Ovary (tissue), 9 donors: Measurements from ENCODE around the gene CDKAL1. TPM values are rescaled to one million over a fixed set of nuclear protein-coding genes. Genes with fewer than 3 reads are reported as not detected.
"Not testable (repeated sequence)": the region's sequence is repeated elsewhere in the genome, so short reads cannot be mapped to it uniquely, and the experiment has no call there.

ENCODE experiments used
- DNase-seq, 5 donors: peaks; one replicate each; pipeline ENCODE4 v3.0.0-alpha.2; 2019 to 2020
- H3K27ac ChIP-seq, 2 donors: fragments of 200-600 bp; one replicate each; pipeline versions ENCODE4 v1.5.1 to v1.8.0; 2019 to 2022
- H3K27me3 ChIP-seq: fragments of 200-600 bp; one replicate; pipeline ENCODE4 v1.8.0; 2022
- H3K36me3 ChIP-seq: fragments of 200-600 bp; sonication (generic); one replicate; pipeline ENCODE4 v1.5.1; 2019
- H3K4me1 ChIP-seq: one replicate; pipeline ENCODE4 v1.8.1; 2013; ENCODE audit warnings: mild to moderate bottlenecking, moderate library complexity; ENCODE audit not compliant: insufficient read depth
- H3K4me3 ChIP-seq: fragments of 200-600 bp; sonication (generic); one replicate; pipeline ENCODE4 v1.5.1; 2017
- H3K9me3 ChIP-seq, 2 donors: fragments of 200-600 bp in 1 of 2; sonication (generic) in 1 of 2; one replicate each; pipeline versions ENCODE4 v1.5.1 to v1.8.1; 2013 to 2019; ENCODE audit warnings: mild to moderate bottlenecking in 1 of 2, moderate library complexity in 1 of 2
- CTCF ChIP-seq, 3 donors: fragments of 450-650 bp in 2 of 3; fragments of 200-600 bp in 1 of 3; IDR thresholded peaks; one replicate each; pipeline versions ENCODE4 v1.5.1 to v1.8.0; 2016 to 2022; ENCODE audit warnings: antibody characterized with exemption in 3 of 3, mild to moderate bottlenecking in 1 of 3
- EP300 ChIP-seq: sonication (generic); formaldehyde crosslinking; IDR thresholded peaks from one replicate; pipeline ENCODE4 v1.6.1; 2017; ENCODE audit warnings: antibody characterized with exemption
- POLR2A ChIP-seq: fragments of 450-650 bp; IDR thresholded peaks from one replicate; pipeline ENCODE4 v1.6.1; 2017; ENCODE audit warnings: antibody characterized with exemption, mild to moderate bottlenecking, moderate library complexity
- WGBS, 3 donors: extraction: QIAGEN DNeasy Blood & Tissue Kit in 1 of 3; methylation state at CpG; one replicate each; pipeline versions ENCODE4 v1.1.5 to v1.1.7; 2013 to 2017; 5-methylcytosine and 5-hydroxymethylcytosine counted together
- intact Hi-C, 4 donors: fragments of 100-400 bp; cut with DNase I; formaldehyde crosslinking; loops; one replicate each; pipeline versions ENCODE4 v1.11.0 to v1.15.1; 2022 to 2023
- polyA plus RNA-seq, 2 donors: library from polyadenylated mRNA; stranded (reverse); fragments of 200-250 nt in 1 of 2; fragments of 350-450 nt in 1 of 2; fragmentation: Illumina TruSeq in 1 of 2; extraction: RNeasy Lipid Tissue Mini Kit (QIAGEN cat#74804) in 1 of 2; gene quantifications; one replicate each; pipeline ENCODE4 v1.2.3, GENCODE V29; 2013 to 2014
- total RNA-seq, 7 donors: library from RNA; depleted of rRNA in 2 of 7; stranded (reverse); fragments of >200 nt in 2 of 7; fragmentation: NEBNext Ultra II Directional in 3 of 7; extraction: Animal tissue kit (Norgen Biotek cat#: 25700) in 3 of 7; gene quantifications; one replicate each; pipeline versions ENCODE4 v1.1.0 to v1.2.4, GENCODE V29; 2016 to 2023
- donor health status: DM: no; HTN: no; CAD: no; lungs with moderate emphysema.
- donor health status: DM: no; HTN: no; CAD: no.
- donor health status: Bipolar disorder and iron deficiency.
- donor health status: DM: yes; HTN: yes; CAD: no.
- donor health status: DM: no; HTN: no; CAD: no.
- donor health status: DM: yes; HTN: yes; CAD: no.

CDKAL1 gene
- total and polyA plus RNA-seq, 9 donors: 6.8 to 21.3 (median 18.9) TPM

DNA sequence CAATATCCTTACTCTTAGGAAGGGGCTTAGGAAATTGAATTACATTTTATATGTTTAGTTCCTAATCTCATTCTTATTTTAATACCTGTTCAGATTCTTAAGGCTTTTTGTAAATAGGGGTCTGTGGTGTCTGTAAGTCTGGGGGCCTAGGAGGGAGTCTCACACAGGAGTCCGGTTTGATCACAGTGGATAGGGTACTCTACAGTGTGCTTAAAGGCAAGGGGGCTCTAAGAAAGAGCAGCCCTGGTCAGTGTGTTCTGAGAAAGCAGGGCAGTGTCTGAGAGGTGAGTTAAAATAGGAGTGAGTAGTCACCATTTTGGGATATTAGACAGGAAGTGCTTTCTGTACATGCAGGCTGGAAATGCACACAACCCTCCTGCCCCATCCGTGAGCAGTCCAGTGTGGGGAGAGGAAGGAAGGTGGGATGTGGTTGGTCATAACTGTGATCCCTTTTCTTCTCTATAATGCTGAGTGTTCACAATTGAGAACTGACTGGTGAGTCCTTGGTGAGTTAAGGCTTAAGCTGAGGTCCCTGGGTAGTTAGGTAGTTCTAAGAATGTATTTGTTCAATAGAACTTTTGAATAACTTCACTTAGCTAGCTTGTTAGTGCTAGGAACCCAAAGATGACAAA, 50.0 kb downstream of the CDKAL1 start:
- no peaks in the 10 kb centered on the region for H3K4me1 ChIP-seq
- H3K4me3 ChIP-seq: no peak overlapping the region
- no peaks in the 10 kb centered on the region for H3K36me3 ChIP-seq
- 85 to 92% (median 88%) methylated on average over 2 of the region's 2 CpGs for WGBS, 3 donors
- no peaks in the 10 kb centered on the region for H3K9me3 ChIP-seq
- no peak overlapping the region for H3K27ac ChIP-seq
- TF ChIP-seq POLR2A: no peak
- TF ChIP-seq CTCF (IDR thresholded peaks at IDR 0.05): no peak
- no peak for TF ChIP-seq EP300
- intact Hi-C loops: no loop called here
- DNase-seq: no peak
- no peaks in the 10 kb centered on the region for H3K27me3 ChIP-seq

- H3K9me3 ChIP-seq: no peaks in the 10 kb centered on the region
- no peaks in the 10 kb centered on the region for H3K27me3 ChIP-seq
- H3K4me3 ChIP-seq: no peak overlapping the region
- no peak for TF ChIP-seq POLR2A
- TF ChIP-seq EP300: no peak
- TF ChIP-seq CTCF (IDR thresholded peaks at IDR 0.05): no peak
- intact Hi-C loops: no loop called here
- no peaks in the 10 kb centered on the region for H3K4me1 ChIP-seq
- 13 to 20% (median 13%) methylated on average over 5 of the region's 5 CpGs for WGBS, 3 donors
- no peak overlapping the region for H3K27ac ChIP-seq
- no peak for DNase-seq
- H3K36me3 ChIP-seq: no peaks in the 10 kb centered on the region
Measured at GRCh38 chr6:20589266-20589665, 55.0 kb downstream of the CDKAL1 start.

- H3K27me3 ChIP-seq, H3K9me3 ChIP-seq, H3K4me3 ChIP-seq, H3K27ac ChIP-seq, H3K4me1 ChIP-seq, DNase-seq, H3K36me3 ChIP-seq, intact Hi-C loops: not testable (repeated sequence)
- 89 to 97% (median 95%) methylated on average over 3 of the region's 3 CpGs for WGBS, 3 donors
Measured at GRCh38 chr6:20590476-20590875, 56.2 kb downstream of the CDKAL1 start.

GRCh38 chr6:20594299-20594853, 60.1 kb downstream of the CDKAL1 start:
- 84 to 98% (median 85%) methylated on average over 6 to 7 of the region's 7 CpGs for WGBS, 3 donors
- DNase-seq, intact Hi-C loops: not testable (repeated sequence)

GRCh38 chr6:20599302-20600051, 65.2 kb downstream of the CDKAL1 start:
- intact Hi-C loops: no loop called here
- no peak for TF ChIP-seq CTCF (IDR thresholded peaks at IDR 0.05)
- TF ChIP-seq POLR2A: no peak
- TF ChIP-seq EP300: no peak
- Histone ChIP-seq H3K27me3 (no peaks in the 10 kb centered on the region), H3K4me3 (no peak overlapping the region), H3K9me3 (no peaks in the 10 kb centered on the region), H3K27ac (no peak overlapping the region), H3K4me1 (no peaks in the 10 kb centered on the region), H3K36me3 (no peaks in the 10 kb centered on the region)
- WGBS, 3 donors: 29 to 61% (median 56%) methylated on average over 3 of the region's 3 CpGs
- no peak for DNase-seq

More at GRCh38 chr6:20594299-20594853, 60.1 kb downstream of the CDKAL1 start:
- H3K4me3 ChIP-seq, H3K27ac ChIP-seq, H3K4me1 ChIP-seq, H3K36me3 ChIP-seq, H3K9me3 ChIP-seq, H3K27me3 ChIP-seq: not testable (repeated sequence)
